Measurements from ENCODE around the gene SP2. TPM values are rescaled to one million over a fixed set of nuclear protein-coding genes. Genes with fewer than 3 reads are reported as not detected.

The SP2 gene
- total RNA-seq, 4 donors from 2014 or later, result 8.6 to 29.7 (median 16.6) TPM

DNA sequence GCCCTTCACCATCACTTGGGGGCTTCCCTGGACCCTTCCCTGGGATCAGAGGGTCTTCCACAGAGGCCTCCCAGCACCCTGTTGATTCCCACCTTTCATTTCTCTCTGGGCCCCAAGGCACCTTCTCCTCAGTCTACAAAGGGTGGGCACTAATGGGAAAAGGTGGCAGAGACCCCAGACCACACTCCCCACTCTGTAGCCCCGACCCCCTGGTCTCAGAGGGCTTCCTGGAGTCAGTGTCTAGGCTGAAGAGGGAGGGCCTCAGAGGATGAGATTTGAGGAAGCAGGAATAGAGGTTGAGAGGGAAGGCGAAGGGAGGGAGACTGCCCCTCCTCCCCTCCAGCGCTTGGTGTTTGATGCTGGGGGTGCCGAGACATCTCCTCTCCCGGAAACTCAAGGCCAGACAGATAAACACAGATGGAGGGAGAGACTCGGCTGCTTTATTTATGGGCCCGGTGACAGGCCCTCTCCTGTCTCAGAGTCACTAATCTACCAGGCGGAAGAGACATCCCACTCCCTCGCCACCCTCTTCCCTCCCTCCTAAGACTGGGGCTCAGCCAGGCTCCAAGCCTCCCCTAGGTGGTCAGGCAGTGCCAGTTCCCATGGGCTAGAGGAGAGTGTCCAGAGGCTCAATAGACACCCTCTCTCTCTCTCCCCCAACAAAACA is 18.5 kb upstream of the SP2 start:
- no peak overlapping the region for H3K27ac ChIP-seq
- H3K9me3 ChIP-seq, result no peaks in the 10 kb centered on the region
- no peak overlapping the region for H3K4me3 ChIP-seq
- peak in 1 of 3 donors; percentile 13 for DNase-seq
- no peaks in the 10 kb centered on the region for H3K27me3 ChIP-seq
- TF ChIP-seq, protein P1, sequence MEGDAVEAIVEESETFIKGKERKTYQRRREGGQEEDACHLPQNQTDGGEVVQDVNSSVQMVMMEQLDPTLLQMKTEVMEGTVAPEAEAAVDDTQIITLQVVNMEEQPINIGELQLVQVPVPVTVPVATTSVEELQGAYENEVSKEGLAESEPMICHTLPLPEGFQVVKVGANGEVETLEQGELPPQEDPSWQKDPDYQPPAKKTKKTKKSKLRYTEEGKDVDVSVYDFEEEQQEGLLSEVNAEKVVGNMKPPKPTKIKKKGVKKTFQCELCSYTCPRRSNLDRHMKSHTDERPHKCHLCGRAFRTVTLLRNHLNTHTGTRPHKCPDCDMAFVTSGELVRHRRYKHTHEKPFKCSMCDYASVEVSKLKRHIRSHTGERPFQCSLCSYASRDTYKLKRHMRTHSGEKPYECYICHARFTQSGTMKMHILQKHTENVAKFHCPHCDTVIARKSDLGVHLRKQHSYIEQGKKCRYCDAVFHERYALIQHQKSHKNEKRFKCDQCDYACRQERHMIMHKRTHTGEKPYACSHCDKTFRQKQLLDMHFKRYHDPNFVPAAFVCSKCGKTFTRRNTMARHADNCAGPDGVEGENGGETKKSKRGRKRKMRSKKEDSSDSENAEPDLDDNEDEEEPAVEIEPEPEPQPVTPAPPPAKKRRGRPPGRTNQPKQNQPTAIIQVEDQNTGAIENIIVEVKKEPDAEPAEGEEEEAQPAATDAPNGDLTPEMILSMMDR (IDR thresholded peaks at IDR 0.05), result no peak
- TF ChIP-seq POLR2A (IDR thresholded peaks at IDR 0.05), result no peak
- H3K36me3 ChIP-seq, result no peaks in the 10 kb centered on the region
- H3K4me1 ChIP-seq, result peaks cover 1 to 16% (median 4%) of the 10 kb centered on the region in 4 donors

DNA sequence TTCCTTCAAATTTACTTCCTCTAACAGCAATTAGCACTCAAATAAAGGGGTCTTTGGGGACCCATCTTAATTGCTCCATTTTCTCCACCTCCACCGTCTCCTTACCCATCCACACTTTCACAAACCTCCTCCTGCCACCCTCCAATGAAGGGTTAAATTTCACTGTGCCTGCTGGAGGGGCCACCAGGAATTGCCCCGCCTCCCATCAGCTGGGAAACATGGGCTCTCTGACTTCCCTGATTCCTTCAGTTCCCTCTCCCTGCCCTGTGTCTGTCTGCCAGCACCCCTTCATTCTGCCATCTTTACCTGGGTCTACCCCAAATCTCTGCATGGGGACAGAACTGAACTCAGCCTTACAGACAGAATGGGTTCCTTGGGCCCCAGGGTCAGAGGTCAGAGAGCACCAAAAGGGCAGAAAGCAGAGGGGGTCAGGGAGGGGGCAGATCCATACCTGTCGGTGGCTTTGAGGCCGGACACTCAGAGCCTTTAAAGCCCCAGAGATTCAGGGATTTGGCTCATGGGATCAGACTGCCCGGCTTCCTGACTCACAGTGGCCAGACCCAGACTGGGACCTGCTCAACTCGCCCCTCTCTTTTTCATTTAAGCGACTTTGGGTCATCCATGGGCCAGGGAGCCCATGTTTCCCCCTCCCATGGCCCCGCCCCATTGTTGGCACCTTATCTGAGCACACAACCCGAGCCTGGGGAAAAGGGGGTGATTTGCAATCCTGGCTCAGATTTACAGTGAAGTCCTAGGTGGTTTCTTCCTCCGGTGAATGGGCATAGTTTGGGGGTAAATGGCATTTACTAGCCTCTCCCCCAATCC is 17.6 kb upstream of the SP2 start:
- H3K27me3 ChIP-seq, result no peaks in the 10 kb centered on the region
- peak in 1 of 3 donors; percentile 23 for DNase-seq

DNA sequence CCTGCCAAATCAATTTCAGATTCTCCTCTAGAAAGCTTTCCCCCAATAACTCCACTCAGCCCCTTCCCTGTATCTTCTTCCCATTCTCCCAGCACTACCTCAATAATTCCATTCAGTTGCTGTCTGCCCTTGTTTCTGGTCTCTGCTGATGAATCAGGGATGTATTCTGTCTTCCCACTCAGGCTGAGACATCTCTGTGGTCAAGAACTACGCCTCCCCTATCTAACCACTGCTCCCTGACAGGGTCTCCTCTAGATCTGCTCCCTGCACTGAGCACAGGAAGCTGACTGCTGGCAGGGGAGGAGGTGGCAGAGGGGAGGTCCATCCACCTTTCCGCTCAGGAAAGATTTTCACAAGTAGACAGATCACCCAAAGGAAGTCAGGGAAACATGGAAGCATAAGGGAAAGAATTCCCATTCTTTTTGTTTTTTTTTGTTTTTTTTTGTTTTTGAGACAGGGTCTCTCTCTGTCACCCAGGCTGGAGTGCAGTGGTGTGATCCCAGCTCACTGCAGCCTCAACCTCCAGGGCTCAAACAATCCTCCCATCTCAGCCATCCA is 16.9 kb upstream of the SP2 start:
- peak in 1 of 3 donors; percentile 15 for DNase-seq
- H3K27ac ChIP-seq, result no peak overlapping the region
- no peak for TF ChIP-seq POLR2A (IDR thresholded peaks at IDR 0.05)
- TF ChIP-seq, protein P1 (IDR thresholded peaks at IDR 0.05), result no peak
- H3K9me3 ChIP-seq, result no peaks in the 10 kb centered on the region
- H3K36me3 ChIP-seq, result no peaks in the 10 kb centered on the region
- H3K4me1 ChIP-seq, result peaks cover 0 to 31% (median 8%) of the 10 kb centered on the region in 4 donors
- H3K27me3 ChIP-seq, result no peaks in the 10 kb centered on the region
- H3K4me3 ChIP-seq, result no peak overlapping the region

More for the DNA sequence above, 17.6 kb upstream of the SP2 start:
- no peak overlapping the region for H3K4me3 ChIP-seq
- no peaks in the 10 kb centered on the region for H3K9me3 ChIP-seq
- peaks cover 0 to 25% (median 4%) of the 10 kb centered on the region in 4 donors for H3K4me1 ChIP-seq
- no peaks in the 10 kb centered on the region for H3K36me3 ChIP-seq
- no peak overlapping the region for H3K27ac ChIP-seq
- TF ChIP-seq, protein P1 (IDR thresholded peaks at IDR 0.05), result no peak
- no peak for TF ChIP-seq POLR2A (IDR thresholded peaks at IDR 0.05)

DNA sequence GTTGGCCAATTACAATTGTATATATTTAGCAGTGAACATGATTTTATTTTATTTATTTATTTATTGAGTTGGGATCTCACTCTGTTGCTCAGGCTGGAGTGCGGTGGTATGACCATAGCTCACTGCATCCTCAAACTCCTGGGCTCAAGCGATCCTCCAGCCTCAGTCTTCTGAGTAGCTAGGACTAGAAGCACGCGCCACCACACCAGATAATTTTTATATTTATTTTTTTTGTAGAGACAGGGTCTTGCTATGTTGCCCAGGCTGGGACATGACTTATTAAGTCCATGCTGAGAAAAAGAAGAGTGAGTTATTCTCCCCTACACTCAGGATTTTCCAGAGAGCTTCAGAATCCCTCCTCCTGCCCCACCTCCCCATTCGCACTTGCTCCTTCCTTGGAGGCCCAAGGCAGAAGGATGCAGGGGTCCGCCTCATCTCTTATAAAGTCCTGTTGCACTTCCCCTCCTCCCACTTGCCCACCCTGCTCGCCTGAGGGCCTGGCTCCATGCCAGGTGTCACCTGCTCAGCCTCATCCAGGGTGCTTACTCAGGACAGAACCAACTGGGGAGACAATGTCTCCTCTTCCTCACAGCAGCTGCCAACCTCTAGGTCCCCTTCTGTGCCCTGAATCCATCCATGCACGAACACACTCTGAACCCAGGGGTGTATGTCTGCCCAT is 16.1 kb upstream of the SP2 start:
- Histone ChIP-seq H3K4me1 (peaks cover 0 to 37% (median 8%) of the 10 kb centered on the region in 4 donors), H3K4me3 (no peak overlapping the region), H3K27ac (no peak overlapping the region), H3K9me3 (no peaks in the 10 kb centered on the region), H3K36me3 (no peaks in the 10 kb centered on the region), H3K27me3 (no peaks in the 10 kb centered on the region)
- DNase-seq, result peak in 1 of 3 donors; percentile 2
- no peak for TF ChIP-seq POLR2A (IDR thresholded peaks at IDR 0.05)
- TF ChIP-seq, protein P1 (IDR thresholded peaks at IDR 0.05), result no peak

DNA sequence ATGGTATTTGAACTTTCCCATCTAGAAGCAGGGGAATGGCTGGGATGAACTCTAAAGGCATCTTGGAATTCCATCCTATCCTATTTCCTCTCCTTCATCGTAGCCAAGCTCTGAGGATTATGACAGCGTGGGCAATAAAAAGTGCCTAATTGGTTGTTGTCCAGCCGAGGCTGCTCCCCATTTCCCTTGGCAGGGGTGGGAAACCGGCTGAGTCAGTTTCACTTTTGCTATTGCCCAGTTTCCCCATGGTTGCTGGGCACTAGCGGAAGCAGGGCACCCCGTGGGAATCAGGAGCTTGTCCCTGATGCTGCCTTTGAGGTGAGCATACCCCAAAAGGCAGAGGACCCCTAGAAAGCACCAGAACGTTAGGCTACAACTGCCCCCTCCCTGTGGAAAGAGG is 13.8 kb upstream of the SP2 start:
- Histone ChIP-seq H3K4me3 (no peak overlapping the region), H3K36me3 (no peaks in the 10 kb centered on the region), H3K27me3 (no peaks in the 10 kb centered on the region), H3K9me3 (no peaks in the 10 kb centered on the region), H3K4me1 (peaks cover 0 to 53% (median 8%) of the 10 kb centered on the region in 4 donors), H3K27ac (peak overlapping the region in 3 of 4 donors; percentile 45 to 98 (median 93))
- TF ChIP-seq, protein P1 (IDR thresholded peaks at IDR 0.05), result no peak
- peak in 1 of 2 donors; percentile 36 for TF ChIP-seq POLR2A (IDR thresholded peaks at IDR 0.05)
- DNase-seq, result peak in 2 of 3 donors; percentile 71 to 79
